OCI-LY7 (cell line): Measurements from ENCODE around the gene EIF4E2. TPM values are rescaled to one million over a fixed set of nuclear protein-coding genes. Genes with fewer than 3 reads are reported as not detected.

ENCODE experiments used
- BruUV-seq: library from RNA; stranded (reverse); fragments of 400-500 nt; replicated peaks from 2 replicates; lab custom pipeline; 2021; lab: Mats Ljungman, UMichigan
- CTCF ChIA-PET: fragments of 300-600 bp; sonication (Branson Sonifier 250); formaldehyde crosslinking; loops from one replicate; lab custom pipeline; 2022; ENCODE audit warnings: antibody characterized with exemption; ENCODE audit not compliant: unreplicated experiment; lab: Charles Lee
- POLR2A ChIA-PET: fragments of 300-600 bp; sonication (Branson Sonifier 250); formaldehyde crosslinking; loops from one replicate; lab custom pipeline; 2022; ENCODE audit warnings: antibody characterized with exemption; lab: Charles Lee
- DNase-seq: peaks from one replicate; pipeline ENCODE4 v3.0.0-alpha.2; 2015; ENCODE audit warnings: low spot score
- H2AFZ ChIP-seq: fragments of 200-600 bp; sonication (generic), shearing (Covaris generic); 2 replicates; pipeline ENCODE4 v1.6.1; 2014; ENCODE audit warnings: mild to moderate bottlenecking, antibody characterized with exemption, low read length, moderate library complexity
- H3K27ac ChIP-seq: fragments of 200-600 bp; sonication (generic); 2 replicates; pipeline ENCODE4 v1.5.1; 2014; ENCODE audit warnings: mixed run types, low read depth, mild to moderate bottlenecking, moderate library complexity, low read length, inconsistent platforms; ENCODE audit not compliant: poor library complexity, severe bottlenecking
- H3K36me3 ChIP-seq: fragments of 200-600 bp; sonication (generic); 2 replicates; pipeline ENCODE4 v1.6.1; 2014; ENCODE audit warnings: mild to moderate bottlenecking, antibody characterized with exemption, low read length, moderate library complexity, mixed read lengths; ENCODE audit not compliant: insufficient read depth
- H3K4me1 ChIP-seq: fragments of 200-600 bp; sonication (generic); 2 replicates; pipeline ENCODE4 v1.5.1; 2014; ENCODE audit warnings: mild to moderate bottlenecking, low read length; ENCODE audit not compliant: insufficient read depth, poor library complexity, severe bottlenecking
- H3K4me2 ChIP-seq: fragments of 200-600 bp; sonication (generic); 2 replicates; pipeline ENCODE4 v1.6.1; 2014; ENCODE audit warnings: mild to moderate bottlenecking, low read length
- H3K4me3 ChIP-seq: fragments of 200-600 bp; sonication (generic); 2 replicates; pipeline ENCODE4 v1.5.1; 2014; ENCODE audit warnings: mild to moderate bottlenecking, low read depth, low read length; ENCODE audit not compliant: poor library complexity, severe bottlenecking
- H3K79me2 ChIP-seq: fragments of 200-600 bp; sonication (generic); 2 replicates; pipeline ENCODE4 v1.6.1; 2016; ENCODE audit warnings: low read depth, mild to moderate bottlenecking, low read length, moderate library complexity, mixed read lengths; ENCODE audit not compliant: insufficient read depth
- H3K9me2 ChIP-seq: fragments of 200-600 bp; sonication (generic); 2 replicates; pipeline ENCODE4 v1.6.1; 2016; ENCODE audit warnings: mild to moderate bottlenecking, low read length, mixed read lengths; ENCODE audit not compliant: insufficient read depth
- H3K9me3 ChIP-seq: fragments of 200-600 bp; sonication (generic); 2 replicates; pipeline ENCODE4 v1.6.1; 2014; ENCODE audit warnings: mild to moderate bottlenecking, mixed run types, low read length, mixed read lengths
- H4K20me1 ChIP-seq: fragments of 200-600 bp; sonication (generic); 2 replicates; pipeline ENCODE4 v1.6.1; 2014; ENCODE audit warnings: mild to moderate bottlenecking, antibody characterized with exemption, low read length, moderate library complexity, mixed read lengths; ENCODE audit not compliant: insufficient read depth
- EZH2phosphoT487 ChIP-seq: fragments of 200-600 bp; sonication (generic); IDR thresholded peaks from 2 replicates; pipeline ENCODE4 v1.6.1; 2018; ENCODE audit warnings: low read depth, borderline replicate concordance, mild to moderate bottlenecking, mixed run types, antibody characterized with exemption, low read length, moderate library complexity, mixed read lengths
- intact Hi-C: fragments of 100-400 bp; cut with micrococcal nuclease; formaldehyde crosslinking; loops from one replicate; pipeline ENCODE4 v1.10.0; 2022; ENCODE audit not compliant: unreplicated experiment
- total RNA-seq, 2 experiments: library from RNA; depleted of rRNA in 1 of 2; stranded (reverse); fragments of >200 nt in 1 of 2; shearing (Covaris generic) in 1 of 2; gene quantifications; 2 replicates each; pipeline ENCODE4 v1.2.3, GENCODE V29; 2014 to 2022
- TF ChIP-seq, protein P1 (sequence below): fragments of 200-600 bp; sonication (generic); conservative IDR thresholded peaks from 2 replicates; pipeline ENCODE4 v1.5.1; 2014; ENCODE audit warnings: mild to moderate bottlenecking, antibody characterized with exemption, low read length, moderate library complexity, mixed read lengths

EIF4E2 gene
- total RNA-seq, 2 experiments from 2014 or later, result 59.9 to 76.3 TPM

DNA sequence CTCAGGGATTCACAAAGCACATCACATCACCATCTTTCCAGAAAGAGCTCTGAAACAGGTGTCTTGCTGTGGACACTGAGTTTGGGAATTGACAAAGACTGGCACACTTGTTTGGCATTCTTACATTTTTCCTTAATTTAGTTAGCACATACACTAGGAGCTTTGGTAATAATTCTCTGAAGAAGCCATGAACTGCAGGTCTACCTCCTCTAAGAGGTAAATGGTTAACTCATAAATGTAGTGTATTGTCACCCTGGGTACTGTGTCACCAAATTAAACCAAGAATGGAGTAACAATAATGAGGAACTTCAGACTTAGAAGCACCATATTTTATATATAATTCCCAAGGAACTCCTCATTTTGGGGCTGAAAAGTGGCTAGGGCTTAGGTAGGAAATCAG, 22.6 kb downstream of the EIF4E2 start:
- Histone ChIP-seq H3K36me3 (peaks cover 64% of the 10 kb centered on the region), H3K4me1 (no peaks in the 10 kb centered on the region), H3K9me3 (no peaks in the 10 kb centered on the region), H3K27ac (no peak overlapping the region), H3K4me3 (no peak overlapping the region), H3K4me2 (no peak overlapping the region), H2AFZ (no peak overlapping the region), H3K79me2 (no peaks in the 10 kb centered on the region), H3K9me2 (no peaks in the 10 kb centered on the region), H4K20me1 (no peaks in the 10 kb centered on the region)
- ChIA-PET POLR2A (no interaction called here), CTCF (no interaction called here)
- intact Hi-C loops, result no loop called here
- BruUV-seq, result no TSS peak
- DNase-seq, result no peak
- TF ChIP-seq, protein P1, sequence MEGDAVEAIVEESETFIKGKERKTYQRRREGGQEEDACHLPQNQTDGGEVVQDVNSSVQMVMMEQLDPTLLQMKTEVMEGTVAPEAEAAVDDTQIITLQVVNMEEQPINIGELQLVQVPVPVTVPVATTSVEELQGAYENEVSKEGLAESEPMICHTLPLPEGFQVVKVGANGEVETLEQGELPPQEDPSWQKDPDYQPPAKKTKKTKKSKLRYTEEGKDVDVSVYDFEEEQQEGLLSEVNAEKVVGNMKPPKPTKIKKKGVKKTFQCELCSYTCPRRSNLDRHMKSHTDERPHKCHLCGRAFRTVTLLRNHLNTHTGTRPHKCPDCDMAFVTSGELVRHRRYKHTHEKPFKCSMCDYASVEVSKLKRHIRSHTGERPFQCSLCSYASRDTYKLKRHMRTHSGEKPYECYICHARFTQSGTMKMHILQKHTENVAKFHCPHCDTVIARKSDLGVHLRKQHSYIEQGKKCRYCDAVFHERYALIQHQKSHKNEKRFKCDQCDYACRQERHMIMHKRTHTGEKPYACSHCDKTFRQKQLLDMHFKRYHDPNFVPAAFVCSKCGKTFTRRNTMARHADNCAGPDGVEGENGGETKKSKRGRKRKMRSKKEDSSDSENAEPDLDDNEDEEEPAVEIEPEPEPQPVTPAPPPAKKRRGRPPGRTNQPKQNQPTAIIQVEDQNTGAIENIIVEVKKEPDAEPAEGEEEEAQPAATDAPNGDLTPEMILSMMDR, result no peak
- TF ChIP-seq EZH2phosphoT487, result no peak

DNA sequence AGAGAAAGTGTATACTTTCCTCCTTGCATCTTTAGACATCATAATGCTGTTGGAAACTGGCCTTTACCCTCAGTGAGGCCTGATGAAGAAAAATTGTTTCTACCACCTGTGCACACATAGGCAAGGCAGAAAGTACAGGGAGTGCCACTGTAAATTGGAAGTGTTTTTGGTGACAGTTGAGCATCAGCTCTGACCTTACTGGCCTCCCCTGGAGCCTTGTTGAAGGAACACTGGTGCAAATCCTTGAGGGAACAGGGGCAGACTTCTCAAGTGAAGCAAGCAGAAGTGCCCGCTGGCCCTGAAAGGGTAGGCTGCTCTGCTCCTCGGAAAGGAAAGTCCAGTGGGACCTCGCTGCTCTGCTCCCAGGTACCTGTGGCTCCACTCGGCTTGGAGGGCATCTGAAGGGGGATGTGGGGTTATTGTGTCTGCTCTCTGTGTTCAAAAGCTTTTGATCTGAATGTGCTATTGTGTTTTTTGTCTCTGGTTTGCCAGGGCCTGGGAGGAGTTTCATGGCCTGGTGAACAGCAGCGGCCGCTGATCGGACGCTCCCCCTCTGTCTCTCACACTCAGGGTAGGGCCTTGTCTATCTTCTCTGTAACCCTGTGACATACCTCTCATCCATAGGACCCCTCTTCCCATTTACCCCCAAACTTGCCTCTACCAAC, 23.4 kb downstream of the EIF4E2 start:
- Histone ChIP-seq H3K9me3 (no peaks in the 10 kb centered on the region), H3K36me3 (peaks cover 56% of the 10 kb centered on the region), H3K4me2 (no peak overlapping the region), H3K27ac (no peak overlapping the region), H3K9me2 (no peaks in the 10 kb centered on the region), H3K4me3 (no peak overlapping the region), H3K4me1 (no peaks in the 10 kb centered on the region), H3K79me2 (no peaks in the 10 kb centered on the region), H4K20me1 (no peaks in the 10 kb centered on the region), H2AFZ (no peak overlapping the region)
- ChIA-PET CTCF (no interaction called here), POLR2A (no interaction called here)
- BruUV-seq, result no TSS peak
- intact Hi-C loops, result no loop called here
- no peak for DNase-seq
- TF ChIP-seq, protein P1, result no peak
- TF ChIP-seq EZH2phosphoT487, result no peak

DNA sequence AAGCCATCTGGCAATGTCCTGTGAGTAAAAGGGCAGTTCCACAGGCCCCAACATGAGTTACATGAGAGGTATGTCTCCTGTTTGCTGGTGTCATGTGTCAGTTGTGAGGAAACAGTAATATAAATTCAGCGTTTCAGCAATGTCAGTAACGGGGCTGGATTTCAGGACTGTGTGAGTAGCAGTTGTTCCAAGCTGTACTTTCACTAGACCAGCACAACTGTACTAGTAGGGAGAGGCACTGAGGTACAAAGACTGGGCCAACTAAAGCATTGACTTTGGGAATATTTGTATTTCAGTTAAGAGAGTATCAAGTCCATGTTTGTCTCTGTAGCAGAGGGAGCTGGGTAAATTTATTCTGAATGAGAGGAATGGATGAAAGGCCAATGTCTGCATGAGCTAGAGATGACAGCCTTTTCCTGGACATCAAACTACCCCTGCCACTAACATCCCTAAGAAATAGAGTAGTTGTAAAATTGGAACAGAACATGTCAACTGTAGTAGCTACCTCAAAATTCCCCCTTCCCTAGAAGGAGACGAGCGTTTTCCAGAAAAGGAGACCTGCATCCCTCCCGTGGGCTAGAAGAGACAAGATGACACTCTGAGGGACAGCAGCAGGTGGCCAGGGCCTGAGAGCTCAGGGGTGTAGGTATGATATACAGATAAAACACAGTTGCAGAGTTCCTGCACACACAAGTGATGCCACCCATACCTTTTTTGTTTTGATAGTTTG, 24.4 kb downstream of the EIF4E2 start:
- CTCF ChIA-PET, result interaction anchor here (0.5 kb wide), 1 partner anchor 76 kb away, joined by 4 read pairs; no protein-coding TSS in a partner anchor
- no peak overlapping the region for H2AFZ ChIP-seq
- no peak overlapping the region for H3K4me3 ChIP-seq
- no peaks in the 10 kb centered on the region for H3K4me1 ChIP-seq
- POLR2A ChIA-PET, result interaction anchor here (0.6 to 0.7 kb wide), 2 partner anchors 13 to 29 kb away, joined by 3 read pairs; no protein-coding TSS in a partner anchor
- no TSS peak for BruUV-seq
- no peak overlapping the region for H3K4me2 ChIP-seq
- no peak for TF ChIP-seq EZH2phosphoT487
- TF ChIP-seq, protein P1, result no peak
- no peak overlapping the region for H3K27ac ChIP-seq
- no peaks in the 10 kb centered on the region for H4K20me1 ChIP-seq
- peaks cover 46% of the 10 kb centered on the region for H3K36me3 ChIP-seq
- no peak for DNase-seq
- no peaks in the 10 kb centered on the region for H3K79me2 ChIP-seq
- intact Hi-C loops, result no loop called here
- H3K9me3 ChIP-seq, result no peaks in the 10 kb centered on the region
- no peaks in the 10 kb centered on the region for H3K9me2 ChIP-seq
